Prostate gland (tissue), 2 donors: ENCODE data around the gene SGPP1.
"Not testable (repeated sequence)": the region's sequence is repeated elsewhere in the genome, so short reads cannot be mapped to it uniquely, and the experiment has no call there.

ENCODE experiments used
- CTCF ChIP-seq, 4 experiments: fragments of 200-600 bp in 2 of 4; fragments of 450-650 bp in 2 of 4; sonication (generic) in 2 of 4; IDR thresholded peaks; 1 replicate in 3 of 4; 2 replicates in 1 of 4; pipeline ENCODE4 v1.5.1; 2016 to 2019; ENCODE audit warnings: antibody characterized with exemption in 4 of 4, mild to moderate bottlenecking in 2 of 4, moderate library complexity in 2 of 4
- POLR2A ChIP-seq: fragments of 450-650 bp; IDR thresholded peaks from one replicate; pipeline ENCODE4 v1.6.1; 2016; ENCODE audit warnings: antibody characterized with exemption, mild to moderate bottlenecking
- POLR2AphosphoS5 ChIP-seq: sonication (generic); formaldehyde crosslinking; IDR thresholded peaks from one replicate; pipeline ENCODE4 v1.6.1; 2017; ENCODE audit warnings: antibody characterized with exemption

GRCh38 chr14:63751076-63751475 is 23.2 kb upstream of the SGPP1 start:
- TF ChIP-seq CTCF (IDR thresholded peaks at IDR 0.05); POLR2AphosphoS5; POLR2A: not testable (repeated sequence)
